Measurements from ENCODE around the gene TTBK2. TPM values are rescaled to one million over a fixed set of nuclear protein-coding genes. Genes with fewer than 3 reads are reported as not detected.

Gene TTBK2
- polyA plus RNA-seq, 1 of the 3 experiments (the other 2 are of a cell fraction) = 4.5 TPM

- Histone ChIP-seq H3K4me3 (ENCODE audit: low read depth in 2 of 2, low read length in 1 of 2) (no peak overlapping the region), H3K27ac (ENCODE audit: low read depth in 2 of 2, low read length in 1 of 2) (no peak overlapping the region), H3K9ac (no peak overlapping the region), H3K9me3 (no peaks in the 10 kb centered on the region), H3K36me3 (replicated peaks in 1 of 2; ENCODE audit: control insufficient read depth in 1 of 2, insufficient read depth in 2 of 2, low read length in 1 of 2) (peaks cover 42 to 84% of the 10 kb centered on the region in 2 experiments), H3K79me2 (ENCODE audit: insufficient read depth) (peaks cover 8% of the 10 kb centered on the region; the same call in 1 of the 2 replicates), H3F3A (replicated peaks; ENCODE audit: insufficient read depth) (no peaks in the 10 kb centered on the region), H3K4me2 (no peak overlapping the region), H3K27me3 (ENCODE audit: insufficient read depth) (no peaks in the 10 kb centered on the region), H3K4me1 (ENCODE audit: control insufficient read depth in 1 of 2, insufficient read depth in 2 of 2, low read depth in 1 of 2, low read length in 1 of 2) (peaks cover 0 to 9% of the 10 kb centered on the region in 2 experiments; a peak in 1 of 4 replicates), H2AFZ (ENCODE audit: low read depth) (no peak overlapping the region), H3K9me2 (no peaks in the 10 kb centered on the region), H4K20me1 (ENCODE audit: insufficient read depth) (no peaks in the 10 kb centered on the region)
- 95% methylated on average over 11 of the region's 14 CpGs for WGBS (ENCODE audit: low lambda C conversion rate)
- TF ChIP-seq FOXM1 (IDR thresholded peaks at IDR 0.05; ENCODE audit: low read depth) (no peak), REST (IDR thresholded peaks at IDR 0.05; ENCODE audit: low read depth, low read length) (no peak), NFIC (IDR thresholded peaks at IDR 0.05; ENCODE audit: borderline replicate concordance) (no peak), CTCF (IDR thresholded peaks at IDR 0.05) (no peak), SIN3A (IDR thresholded peaks at IDR 0.05; ENCODE audit: borderline replicate concordance, low read depth, low read length) (no peak), RFX5 (IDR thresholded peaks at IDR 0.05; ENCODE audit: low read length) (no peak), MAX (IDR thresholded peaks at IDR 0.05; ENCODE audit: low read depth) (no peak), USF1 (IDR thresholded peaks at IDR 0.05; ENCODE audit: borderline replicate concordance, low read depth) (no peak), RXRA (IDR thresholded peaks at IDR 0.05; ENCODE audit: borderline replicate concordance, low read depth) (no peak), YY1 (IDR thresholded peaks at IDR 0.05; ENCODE audit: low read depth) (no peak), JUND (IDR thresholded peaks at IDR 0.05) (no peak), TEAD4 (IDR thresholded peaks at IDR 0.05; ENCODE audit: borderline replicate concordance, insufficient read depth) (no peak), SMC3 (IDR thresholded peaks at IDR 0.05; ENCODE audit: low read depth, low read length) (no peak), NRF1 (IDR thresholded peaks at IDR 0.05; ENCODE audit: low read depth, low read length) (no peak), MXI1 (IDR thresholded peaks at IDR 0.05; ENCODE audit: low read depth, low read length) (no peak)
- POLR2A ChIA-PET = no interaction called here
- CTCF ChIA-PET = interaction anchor here (1.3 to 1.8 kb wide), 2 partner anchors 17 to 196 kb away, joined by 4 to 6 read pairs; no protein-coding TSS in a partner anchor
- DNase-seq = no peak
Measured at GRCh38 chr15:42730536-42730935, 190.0 kb downstream of the TTBK2 start.

Measured in SK-N-SH (cell line).